MG63 (cell line): Measurements from ENCODE around the gene MLC1. TPM values are rescaled to one million over a fixed set of nuclear protein-coding genes. Genes with fewer than 3 reads are reported as not detected.

Source experiments
- DNase-seq: peaks from one replicate; pipeline ENCODE4 v3.0.0-alpha.2; 2020
- H3K27me3 ChIP-seq: fragments of 250-450 bp; sonication (Bioruptor Pico); 2 replicates; pipeline ENCODE4 v1.5.1; 2020; ENCODE audit warnings: mild to moderate bottlenecking, moderate library complexity
- H3K36me3 ChIP-seq: fragments of 250-450 bp; sonication (Bioruptor Pico); 2 replicates; pipeline ENCODE4 v1.5.1; 2020; ENCODE audit warnings: mild to moderate bottlenecking, moderate library complexity
- H3K4me3 ChIP-seq: fragments of 250-450 bp; sonication (Bioruptor Pico); 2 replicates; pipeline ENCODE4 v1.5.1; 2020; ENCODE audit warnings: mild to moderate bottlenecking, moderate library complexity
- H3K9me3 ChIP-seq: fragments of 250-450 bp; sonication (Bioruptor Pico); 2 replicates; pipeline ENCODE4 v1.5.1; 2020; ENCODE audit warnings: mild to moderate bottlenecking, moderate library complexity
- total RNA-seq: library from RNA; depleted of rRNA; stranded (reverse); fragments of >200 nt; shearing (Covaris generic); gene quantifications from 2 replicates; pipeline ENCODE4 v1.2.3, GENCODE V29; 2014; ENCODE audit warnings: low replicate concordance

MLC1 gene
- total RNA-seq, 1 experiment from 2014 or later, result not detected

DNA sequence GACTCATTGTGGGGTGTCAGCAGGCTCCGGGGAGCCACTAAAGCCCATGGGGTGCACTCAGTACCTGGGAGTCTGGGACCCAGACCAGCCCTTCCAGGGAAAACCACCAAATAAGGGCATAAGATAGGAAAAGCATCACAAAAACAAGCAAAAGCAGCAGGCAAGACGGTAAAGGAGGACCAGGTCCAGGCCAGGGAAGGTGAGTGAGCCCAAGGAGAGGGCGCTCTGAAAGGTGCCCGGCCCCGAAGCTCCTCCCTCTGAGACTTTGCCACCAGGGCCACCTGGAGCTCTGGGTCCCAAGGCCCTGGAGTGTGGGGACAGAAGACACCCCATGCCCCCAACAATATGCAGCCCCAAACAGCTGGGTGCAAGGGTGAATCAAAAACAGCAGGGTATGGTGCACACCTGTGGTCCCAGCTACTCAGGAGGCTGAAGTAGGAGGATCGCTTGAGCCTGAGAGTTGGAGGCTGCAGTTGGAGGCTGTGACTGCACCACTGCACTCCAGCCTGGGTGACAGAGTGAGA, 67.5 kb downstream of the MLC1 start:
- H3K9me3 ChIP-seq, result no peaks in the 10 kb centered on the region; the same call in 1 of the 2 replicates
- no peaks in the 10 kb centered on the region for H3K27me3 ChIP-seq
- H3K4me3 ChIP-seq, result no peak overlapping the region
- DNase-seq, result no peak
- no peaks in the 10 kb centered on the region for H3K36me3 ChIP-seq

DNA sequence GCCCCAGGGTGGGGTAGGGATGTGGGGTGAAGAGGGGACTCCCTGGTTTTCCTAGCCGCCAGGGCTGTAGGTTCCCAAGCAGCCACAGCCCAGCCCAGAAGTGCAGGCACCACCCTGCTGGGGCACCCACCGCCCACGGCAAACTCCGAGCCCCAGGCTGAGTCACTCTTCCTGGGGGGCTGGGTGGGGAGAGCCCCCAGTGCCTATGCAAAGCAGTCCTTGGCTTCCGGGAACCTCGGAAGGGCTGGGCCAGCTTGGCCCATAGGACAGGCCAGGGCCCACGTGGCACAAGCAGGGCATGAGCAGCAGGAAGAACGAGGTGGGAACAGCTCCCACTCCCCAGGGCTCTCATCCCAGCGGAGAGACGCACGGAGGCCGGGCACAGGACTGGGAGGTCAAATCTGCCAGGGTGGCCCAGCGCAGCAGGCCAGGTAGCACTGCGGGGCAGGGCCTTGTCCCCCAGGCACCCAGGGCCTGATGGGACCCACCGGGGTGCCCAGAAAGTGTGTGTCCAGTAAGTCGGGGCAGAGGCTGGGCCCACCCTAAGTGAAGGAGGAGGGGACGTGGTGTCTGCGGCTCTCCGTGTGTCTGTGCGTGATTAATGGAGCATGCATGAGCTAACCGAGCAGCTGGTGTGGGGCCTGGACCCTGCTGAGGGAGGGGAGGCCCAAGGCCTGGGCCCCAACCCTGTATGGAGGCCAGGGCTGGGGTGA, 68.1 kb downstream of the MLC1 start:
- no peak overlapping the region for H3K4me3 ChIP-seq
- peak; percentile 49 for DNase-seq
- no peaks in the 10 kb centered on the region for H3K27me3 ChIP-seq
- no peaks in the 10 kb centered on the region; the same call in 1 of the 2 replicates for H3K9me3 ChIP-seq
- H3K36me3 ChIP-seq, result no peaks in the 10 kb centered on the region

DNA sequence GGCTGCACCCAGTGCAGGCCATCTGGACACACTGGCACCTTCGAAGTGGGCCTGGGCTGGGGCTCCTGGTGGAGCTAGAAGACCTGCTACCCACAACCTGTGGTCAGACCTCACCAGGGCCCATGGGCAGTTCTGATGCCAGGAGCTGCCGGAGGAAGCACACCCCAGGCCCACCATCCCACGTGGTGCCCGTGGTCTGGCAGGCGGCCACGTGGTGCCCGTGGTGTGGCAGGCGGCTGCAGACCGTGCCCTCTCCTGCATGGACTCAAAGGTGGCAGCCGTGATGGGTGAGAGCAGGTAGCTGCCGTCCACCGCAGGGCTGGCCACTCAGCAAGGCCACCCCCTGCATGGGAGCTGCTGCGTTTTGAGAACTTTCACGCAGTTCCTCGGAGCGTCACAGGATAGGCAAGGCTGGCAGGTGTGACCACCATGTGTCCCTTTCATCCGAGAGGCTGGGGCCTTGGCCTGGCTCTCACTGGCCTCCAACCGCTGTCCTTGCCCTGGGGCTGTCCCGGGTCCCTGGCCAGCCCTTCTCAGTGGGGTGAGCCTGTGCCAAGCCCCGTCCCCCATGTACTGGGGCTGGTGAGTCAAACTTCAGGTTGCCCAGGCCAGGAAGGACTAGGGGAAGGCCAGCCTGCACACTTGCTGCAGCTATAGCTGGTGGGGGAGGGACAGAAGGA, 68.8 kb downstream of the MLC1 start:
- H3K4me3 ChIP-seq, result no peak overlapping the region
- H3K9me3 ChIP-seq, result no peaks in the 10 kb centered on the region; the same call in 1 of the 2 replicates
- no peaks in the 10 kb centered on the region for H3K27me3 ChIP-seq
- H3K36me3 ChIP-seq, result no peaks in the 10 kb centered on the region
- peak; percentile 47 for DNase-seq

DNA sequence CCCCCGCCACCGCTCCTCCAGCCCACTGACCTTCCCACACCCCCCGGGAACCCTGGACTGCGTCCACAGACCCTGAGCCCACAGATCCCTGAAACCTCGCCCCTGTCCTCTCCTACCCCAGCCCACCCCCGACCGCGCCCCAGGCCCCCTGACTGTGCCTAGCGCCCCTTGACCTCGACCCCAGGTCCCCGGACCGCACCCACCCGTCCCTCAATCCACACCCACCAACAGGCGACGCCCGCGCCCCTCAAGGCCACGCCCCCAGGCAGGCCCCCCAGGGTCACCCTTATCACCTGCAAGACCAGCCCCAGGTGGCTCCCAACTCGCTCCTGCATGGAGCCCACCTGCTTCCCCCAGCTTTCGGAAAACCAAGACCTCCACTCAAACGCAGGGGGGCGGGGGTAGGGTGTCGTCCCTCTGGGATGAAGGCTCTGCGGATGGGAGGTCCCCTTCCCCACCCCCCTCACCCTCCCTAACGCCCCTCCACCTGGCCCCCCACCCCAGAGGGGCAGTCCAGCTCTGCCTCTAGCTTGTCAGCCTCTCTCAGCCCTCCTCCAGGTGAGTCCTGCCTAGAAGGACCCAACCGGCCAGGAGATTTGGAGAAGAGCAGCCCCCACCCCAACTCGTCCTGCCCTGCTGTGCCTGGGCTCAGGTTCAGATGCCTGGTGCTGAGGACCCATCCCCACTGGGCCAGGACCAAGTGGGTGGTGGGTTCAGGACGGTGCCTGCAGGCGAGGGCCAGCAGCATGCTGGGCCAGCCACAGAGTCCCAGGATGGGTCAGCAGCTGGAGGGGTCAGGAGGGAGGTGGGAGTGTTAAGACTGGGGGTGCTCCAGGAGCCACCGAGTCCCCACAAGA, 69.5 kb downstream of the MLC1 start:
- no peaks in the 10 kb centered on the region; the same call in 1 of the 2 replicates for H3K9me3 ChIP-seq
- DNase-seq, result no peak
- no peaks in the 10 kb centered on the region for H3K27me3 ChIP-seq
- H3K4me3 ChIP-seq, result no peak overlapping the region
- H3K36me3 ChIP-seq, result no peaks in the 10 kb centered on the region

DNA sequence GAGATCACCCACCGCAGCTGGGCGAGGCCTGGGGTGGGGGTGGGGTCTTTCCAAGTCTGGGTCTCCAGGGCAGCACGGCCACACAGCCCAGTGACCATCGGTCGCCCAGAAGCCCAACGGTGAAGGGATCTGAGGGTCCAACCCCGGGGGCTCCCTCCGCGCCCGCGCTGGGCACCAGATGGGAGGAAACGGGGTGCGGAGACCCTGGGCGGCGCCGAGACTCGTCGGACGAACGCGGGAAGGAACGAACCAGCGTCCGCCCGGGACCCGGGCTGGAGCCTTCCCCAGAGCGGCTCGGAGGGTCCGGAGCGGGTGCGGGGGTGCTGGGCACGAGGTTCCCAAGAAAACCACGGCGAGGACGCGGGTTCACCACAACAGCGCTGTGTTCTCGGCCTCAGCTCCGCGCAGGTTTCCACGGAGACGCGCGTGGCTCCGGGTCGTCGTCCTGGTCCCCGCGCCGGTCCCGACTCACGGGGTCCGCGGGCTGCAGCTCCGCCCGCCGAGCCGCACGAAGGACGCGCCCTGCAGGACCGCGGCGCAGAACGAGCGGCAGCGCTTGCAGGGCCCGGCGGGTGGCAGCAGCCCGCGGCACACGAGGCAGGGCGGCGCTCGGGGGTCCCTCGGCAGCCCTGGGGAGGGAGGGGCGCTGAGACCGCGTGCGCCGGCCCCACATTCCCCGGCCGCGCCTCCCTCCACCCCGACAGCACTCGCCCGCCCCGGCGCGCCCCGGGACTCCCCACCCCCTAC, 70.4 kb downstream of the MLC1 start:
- DNase-seq, result no peak
- no peaks in the 10 kb centered on the region; the same call in 1 of the 2 replicates for H3K9me3 ChIP-seq
- H3K27me3 ChIP-seq, result no peaks in the 10 kb centered on the region
- no peak overlapping the region for H3K4me3 ChIP-seq
- H3K36me3 ChIP-seq, result no peaks in the 10 kb centered on the region

DNA sequence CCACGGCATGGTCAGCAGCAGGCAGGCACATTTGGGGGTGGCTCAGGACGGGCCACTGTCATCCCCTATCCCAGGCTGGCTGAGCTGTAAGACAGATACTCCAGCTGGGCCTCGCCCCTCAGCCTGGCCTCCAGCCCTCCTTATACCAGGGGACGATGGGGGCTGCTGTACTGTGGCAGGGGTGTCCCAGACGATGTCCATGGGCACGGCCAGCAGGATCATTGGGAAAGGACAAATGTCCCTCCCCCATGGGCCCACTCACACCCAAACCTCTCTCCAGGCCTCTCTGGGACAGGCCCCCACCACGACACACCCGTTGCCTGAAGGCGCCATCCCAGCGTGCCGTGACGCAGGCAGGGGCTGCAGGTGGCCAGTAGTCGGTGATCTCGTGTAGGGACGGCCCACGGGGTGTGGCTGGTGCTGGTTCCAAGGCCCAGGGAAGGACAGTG, 71.1 kb downstream of the MLC1 start:
- Histone ChIP-seq H3K36me3 (no peaks in the 10 kb centered on the region), H3K9me3 (no peaks in the 10 kb centered on the region), H3K4me3 (no peak overlapping the region), H3K27me3 (no peaks in the 10 kb centered on the region)
- no peak for DNase-seq

DNA sequence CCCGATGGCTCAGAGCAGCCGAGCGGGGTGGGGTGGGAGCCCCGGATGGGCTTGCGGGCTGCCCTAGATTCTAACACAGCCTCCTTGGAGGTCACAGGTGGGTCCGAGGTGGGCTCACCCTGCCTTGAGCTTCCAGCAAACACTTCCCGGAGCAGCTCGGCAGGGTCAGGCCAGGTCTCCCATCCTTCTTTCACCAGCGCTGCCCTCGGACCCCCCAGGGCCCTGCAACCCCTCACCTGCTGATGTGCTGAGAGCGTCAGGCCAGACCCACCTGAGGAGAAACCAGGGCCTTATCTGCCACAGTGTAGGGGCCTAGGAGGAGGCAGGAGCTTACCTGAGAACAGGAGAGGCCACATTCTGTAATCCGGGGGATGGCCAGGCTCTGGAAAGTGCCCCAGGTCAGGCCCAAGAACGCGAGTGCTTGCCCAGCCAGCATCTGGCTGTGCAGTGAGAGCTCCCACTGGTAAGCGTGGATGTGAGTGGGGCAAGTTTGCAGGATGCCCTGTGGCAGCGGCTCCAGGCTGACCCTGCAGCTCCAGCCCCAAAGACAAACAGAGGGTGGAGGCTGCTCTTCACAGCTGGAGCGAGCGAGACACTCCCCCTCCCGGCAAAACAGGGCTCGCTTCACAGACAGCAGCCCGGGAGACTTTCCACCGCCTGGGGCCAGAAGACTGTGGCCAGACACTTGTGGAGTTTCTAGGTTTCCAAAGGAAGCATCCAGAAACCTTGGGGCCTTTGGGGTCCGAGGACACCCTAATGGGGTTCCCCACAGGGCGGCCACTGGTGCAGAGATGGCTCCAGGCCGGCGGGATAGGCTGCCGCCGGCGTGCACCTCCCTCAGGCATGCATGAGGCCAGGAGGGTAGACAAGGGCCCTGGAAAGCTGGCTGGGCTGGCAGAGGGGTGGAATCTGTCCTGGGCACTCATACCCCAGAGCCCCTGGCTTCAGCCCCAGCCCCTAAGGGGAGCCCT, 72.7 kb downstream of the MLC1 start, which contains the start of gene IL17REL:
IL17REL (minus strand) TSS at position 555 of the 971 bp plus-strand sequence; CDS start at position 436, 119 bp downstream.
- Histone ChIP-seq H3K27me3 (no peaks in the 10 kb centered on the region), H3K4me3 (no peak within 1 kb of the TSS), H3K36me3 (no peaks in the 10 kb centered on the region), H3K9me3 (no peaks in the 10 kb centered on the region)
- DNase-seq, result no peak

DNA sequence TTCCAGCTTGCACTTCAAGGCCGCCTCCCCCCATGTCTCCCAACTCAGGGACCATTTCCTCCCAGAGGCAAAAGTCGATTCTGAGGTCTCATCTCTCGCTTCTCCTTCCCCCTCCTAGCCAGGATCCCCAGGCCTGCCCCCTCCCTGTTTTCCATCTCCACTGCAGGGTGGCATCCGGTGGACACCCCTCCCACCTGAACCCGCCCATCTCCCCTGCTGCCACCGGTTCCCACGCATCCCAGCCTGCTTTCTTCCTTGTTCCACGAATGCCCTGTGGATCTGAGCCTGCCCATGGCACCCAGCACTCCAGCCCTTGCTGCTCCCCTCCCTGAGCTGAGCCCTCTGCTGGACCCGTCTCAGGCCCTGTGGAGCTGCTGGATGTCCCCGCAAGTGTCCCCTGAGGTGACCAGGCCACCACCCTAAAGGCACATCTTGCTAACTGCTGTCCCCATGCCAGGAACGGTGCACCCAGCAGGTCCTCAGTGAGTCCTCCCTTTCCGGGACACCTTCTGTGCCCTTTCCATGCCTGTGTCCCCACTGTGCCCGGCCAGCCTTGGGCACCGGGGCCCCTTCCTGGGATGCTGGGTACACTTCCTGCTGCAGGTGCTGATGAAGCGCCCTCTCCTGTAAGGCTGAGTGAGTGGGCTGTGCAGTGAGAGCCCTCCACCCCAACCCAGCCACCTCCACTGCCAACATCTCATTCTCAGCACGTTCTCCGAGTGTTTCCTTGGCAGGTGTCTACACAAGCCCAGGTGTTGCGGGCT, 73.6 kb downstream of the MLC1 start:
- no peaks in the 10 kb centered on the region for H3K9me3 ChIP-seq
- H3K36me3 ChIP-seq, result no peaks in the 10 kb centered on the region
- H3K4me3 ChIP-seq, result no peak overlapping the region
- H3K27me3 ChIP-seq, result no peaks in the 10 kb centered on the region
- no peak for DNase-seq

DNA sequence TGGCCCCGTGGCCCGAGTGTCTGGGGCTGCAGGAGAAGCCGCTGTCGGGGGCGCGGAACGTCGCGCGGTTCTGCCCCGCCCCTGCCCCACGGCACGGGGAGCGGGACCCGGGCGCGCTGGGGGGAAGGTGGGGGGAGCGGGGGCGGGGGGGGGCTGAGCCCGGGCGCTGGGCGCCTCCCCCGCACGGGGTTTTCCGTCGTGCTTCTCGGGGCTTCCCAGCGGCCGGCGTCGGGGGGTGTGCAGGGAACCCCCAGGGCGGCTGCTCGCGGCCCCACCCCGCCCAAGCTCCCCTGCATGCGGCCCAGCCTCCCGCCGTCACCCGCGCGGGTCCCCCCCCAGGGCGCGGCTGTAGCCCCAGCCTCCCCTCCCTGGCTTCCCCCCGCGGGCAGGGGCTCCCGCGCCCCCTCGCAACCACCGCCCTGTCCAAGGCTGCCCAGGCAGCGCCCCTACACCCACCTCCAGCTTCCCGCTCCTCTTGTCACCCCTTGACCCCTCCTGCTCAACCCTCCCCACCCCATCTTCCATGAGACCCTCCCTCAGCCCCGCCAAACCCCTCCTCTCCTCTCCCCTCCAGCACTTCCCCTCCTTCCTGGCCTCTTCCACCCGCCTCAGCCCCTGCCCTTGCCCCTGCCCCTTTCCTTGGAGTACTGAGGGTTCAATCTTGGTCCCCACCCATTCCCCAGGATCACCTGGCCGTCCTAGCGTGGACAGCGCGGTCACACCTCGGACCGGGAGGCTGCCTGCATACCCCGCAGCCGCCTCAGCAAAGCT, 74.4 kb downstream of the MLC1 start:
- Histone ChIP-seq H3K9me3 (no peaks in the 10 kb centered on the region), H3K27me3 (no peaks in the 10 kb centered on the region), H3K36me3 (no peaks in the 10 kb centered on the region), H3K4me3 (no peak overlapping the region)
- no peak for DNase-seq

DNA sequence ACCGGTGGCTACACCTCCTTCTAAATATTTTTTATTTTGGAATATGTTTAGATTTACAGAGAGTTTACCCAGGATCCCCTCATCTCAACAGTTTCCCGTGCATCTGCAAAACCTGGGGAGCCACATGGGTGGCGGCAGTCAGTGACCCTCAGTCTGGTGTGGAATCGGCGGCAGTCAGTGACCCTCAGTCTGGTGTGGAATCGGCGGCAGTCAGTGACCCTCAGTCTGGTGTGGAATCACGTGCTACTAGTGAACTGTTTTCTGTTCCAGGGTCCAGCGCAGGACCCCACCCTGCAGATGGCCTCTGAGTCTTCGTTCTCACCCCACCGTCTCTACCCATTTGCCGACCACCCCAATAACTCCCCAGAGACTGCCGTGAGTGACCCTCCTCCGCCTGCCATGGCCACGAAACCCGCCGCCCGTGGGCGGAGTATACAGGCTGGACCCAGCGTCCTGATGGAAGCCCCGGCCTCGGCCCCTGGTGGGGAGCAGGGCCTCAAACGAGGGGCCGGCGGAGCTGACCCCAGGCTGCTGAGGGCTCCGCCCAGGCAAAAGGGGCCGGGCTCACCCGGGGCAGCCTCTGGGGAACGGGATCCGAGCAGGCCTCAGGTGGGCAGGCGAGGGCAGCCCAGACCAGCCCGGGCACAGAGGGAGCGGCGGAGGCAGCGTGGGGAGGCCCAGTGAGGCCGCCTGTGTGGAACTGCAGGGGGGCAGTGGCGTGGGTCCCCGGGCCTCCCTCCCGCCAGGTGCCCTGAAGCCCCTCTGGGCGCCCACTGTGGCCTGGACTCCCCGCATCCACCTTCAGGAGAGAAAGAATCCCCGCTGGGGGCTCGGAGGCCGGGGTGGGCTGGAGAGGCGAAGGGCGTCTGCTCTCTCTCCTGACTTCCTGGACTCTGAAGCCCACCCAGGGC, 75.2 kb downstream of the MLC1 start:
- Histone ChIP-seq H3K4me3 (no peak overlapping the region), H3K9me3 (no peaks in the 10 kb centered on the region), H3K36me3 (no peaks in the 10 kb centered on the region), H3K27me3 (no peaks in the 10 kb centered on the region)
- DNase-seq, result no peak
